ENCODE data around the gene LRBA. TPM values are rescaled to one million over a fixed set of nuclear protein-coding genes. Genes with fewer than 3 reads are reported as not detected.
A peak's percentile ranks its signal among the peaks of the same experiment; 100 is the strongest.

Gene LRBA
- total and polyA plus RNA-seq, 2 of the 4 experiments (the other 2 are of a cell fraction), result 10.2 to 51.6 TPM

DNA sequence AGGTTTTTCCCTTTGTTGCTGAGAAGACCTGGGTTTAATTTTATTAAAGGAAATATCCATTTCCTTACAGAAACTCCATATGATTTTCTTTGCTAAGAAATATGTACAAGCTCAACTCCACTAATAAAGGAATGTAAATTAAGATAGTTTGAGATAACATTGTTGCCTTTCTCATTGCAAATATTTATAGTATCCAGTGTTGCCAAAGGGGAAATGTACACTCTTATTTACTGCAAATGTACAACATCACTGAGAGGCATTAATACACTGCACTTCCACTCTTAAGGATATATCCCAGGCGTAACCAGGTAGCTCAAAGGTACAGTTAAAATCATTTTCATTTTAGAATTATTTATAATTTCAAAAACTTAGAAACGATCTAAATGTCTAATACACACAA, 7.5 kb upstream of the LRBA start:
- H3K9me1 ChIP-seq (ENCODE audit: insufficient read depth, low read length), result no peaks in the 10 kb centered on the region
- POLR2A ChIA-PET (ENCODE audit: unreplicated experiment), result no interaction called here
- TF ChIP-seq MAZ (IDR thresholded peaks at IDR 0.05; ENCODE audit: borderline replicate concordance, low read depth, low read length) (no peak), MXI1 (IDR thresholded peaks at IDR 0.05; ENCODE audit: borderline replicate concordance, low read depth, low read length) (no peak), BHLHE40 (IDR thresholded peaks at IDR 0.05; ENCODE audit: low read depth, low read length) (no peak), NFE2L2 (IDR thresholded peaks at IDR 0.05; ENCODE audit: low read depth, low read length) (no peak), POLR2A (IDR thresholded peaks at IDR 0.05; ENCODE audit: low read depth, low read length) (no peak), RCOR1 (IDR thresholded peaks at IDR 0.05; ENCODE audit: insufficient replicate concordance, low read length) (no peak), CHD1 (IDR thresholded peaks at IDR 0.05; ENCODE audit: low read depth, low read length) (no peak), RAD21 (IDR thresholded peaks at IDR 0.05; ENCODE audit: low read length) (no peak), SMC3 (IDR thresholded peaks at IDR 0.05; ENCODE audit: low read depth, low read length) (no peak)

More for the DNA sequence above, 7.5 kb upstream of the LRBA start:
- Histone ChIP-seq H4K5ac (ENCODE audit: low read depth, low read length) (no peak overlapping the region), H3K14ac (replicated peaks; ENCODE audit: low read depth, low read length) (no peak overlapping the region), H3K9ac (ENCODE audit: low read depth, low read length) (no peak overlapping the region), H3K4me2 (ENCODE audit: low read depth, low read length) (no peak overlapping the region), H2BK5ac (ENCODE audit: low read depth, low read length, poor library complexity, severe bottlenecking) (no peak overlapping the region), H2AFZ (replicated peaks; ENCODE audit: low read length, poor library complexity) (no peak overlapping the region), H2AK5ac (ENCODE audit: low read depth, low read length) (no peak overlapping the region), H3K79me1 (ENCODE audit: low read depth in 1 of 2, low read length in 2 of 2) (no peaks in the 10 kb centered on the region), H2BK20ac (ENCODE audit: low read depth, low read length) (no peak overlapping the region), H2BK120ac (ENCODE audit: low read depth, low read length) (no peak overlapping the region), H3K23ac (ENCODE audit: low read depth, low read length) (no peak overlapping the region), H4K20me1 (ENCODE audit: insufficient read depth, low read length) (no peaks in the 10 kb centered on the region), H2BK15ac (ENCODE audit: low read depth, low read length) (no peak overlapping the region), H3K4me1 (ENCODE audit: control insufficient read depth, insufficient read depth, low read length) (no peaks in the 10 kb centered on the region), H3K18ac (ENCODE audit: low read depth, low read length) (no peak overlapping the region), H2AK9ac (replicated peaks; ENCODE audit: low read depth, low read length, poor library complexity) (no peak overlapping the region), H4K8ac (ENCODE audit: low read depth in 2 of 2, low read length in 2 of 2) (no peak overlapping the region), H3K36me3 (ENCODE audit: control insufficient read depth, insufficient read depth, low read length) (no peaks in the 10 kb centered on the region), H3K27me3 (ENCODE audit: control insufficient read depth, insufficient read depth, low read length) (no peaks in the 10 kb centered on the region; the same call in 1 of the 2 replicates), H4K91ac (ENCODE audit: insufficient read depth, low read depth, low read length) (no peak overlapping the region), H3K56ac (ENCODE audit: extremely low read depth, insufficient read depth, low read length) (no peak overlapping the region), H3K4me3 (ENCODE audit: insufficient read depth, low read depth, low read length) (no peak overlapping the region), H3K4ac (ENCODE audit: low read depth, low read length) (no peak overlapping the region), H3K9me3 (ENCODE audit: control insufficient read depth, insufficient read depth, low read length) (no peaks in the 10 kb centered on the region), H3K27ac (ENCODE audit: insufficient read depth, low read length) (no peak overlapping the region)
- intact Hi-C loops (cut with micrococcal nuclease) (no loop called here), in situ Hi-C loops (cut with MboI; ENCODE audit: low sequenced_read_pairs) (no loop called here), dilution Hi-C loops (cut with HindIII; ENCODE audit: low sequenced_read_pairs, unreplicated experiment) (no loop called here)
- no TSS peak for BruUV-seq (replicated peaks)
- CTCF ChIA-PET, result no interaction called here
- ATAC-seq (ENCODE audit: low read depth) (peak; percentile 78), DNase-seq (no peak)
- no CpG with 5 or more reads among the region's 2 CpGs for WGBS, 2 experiments (ENCODE audit: extremely low coverage in 2 of 2, insufficient read length in 1 of 2)
